Activated CD4-positive, CD25-positive, alpha-beta regulatory T cell (primary cell): ENCODE results near the gene OR2G3.

ENCODE experiments used
- DNase-seq, 4 experiments: peaks; one replicate each; lab custom pipeline; 2025; lab: John Stamatoyannopoulos, UW

Gene OR2G3

DNA sequence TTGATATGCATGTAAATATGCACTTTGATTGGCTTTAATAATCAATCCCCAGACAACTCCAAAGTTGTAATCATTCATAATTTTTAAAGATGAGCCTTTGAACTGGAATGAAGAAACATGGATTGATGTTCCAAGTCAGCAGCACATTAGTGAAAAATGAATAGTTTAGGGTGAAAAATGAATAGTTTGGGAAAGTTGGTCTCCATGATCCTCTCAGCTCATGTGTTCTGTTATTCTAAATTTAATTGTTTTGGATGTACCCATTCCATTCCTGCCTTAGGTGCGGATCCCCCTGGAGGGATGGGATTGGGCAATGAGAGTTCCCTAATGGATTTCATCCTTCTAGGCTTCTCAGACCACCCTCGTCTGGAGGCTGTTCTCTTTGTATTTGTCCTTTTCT is at the start of gene OR2G3:
Gene OR2G3 (plus strand): TSS at position 301 of the 400 bp plus-strand sequence. CDS start 0 bp downstream, at position 301.
- no peak for DNase-seq

- no peak for DNase-seq
Observed at GRCh38 chr1:247557926-247558674, 47.3 kb upstream of the OR2G3 start.

DNA sequence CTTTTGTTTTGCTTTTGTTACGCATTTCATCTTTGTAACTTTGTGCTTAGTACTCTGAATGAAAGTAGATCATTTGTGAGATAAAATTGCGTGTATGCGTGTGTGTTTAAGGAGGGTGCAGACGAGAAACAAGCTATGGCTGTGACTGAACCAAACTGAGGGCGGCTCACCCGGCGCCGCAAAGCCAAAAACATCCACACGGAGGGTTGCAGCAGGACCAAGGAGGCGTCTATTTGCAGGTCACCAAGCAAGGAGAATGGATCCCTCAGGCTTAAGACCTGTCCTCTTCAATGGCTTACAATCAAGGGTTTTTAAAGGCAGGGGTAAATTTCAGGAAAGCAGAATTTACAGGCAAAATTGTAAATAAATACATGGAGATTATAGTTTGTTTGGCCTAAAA is 43.7 kb upstream of the OR2G3 start:
- no peak for DNase-seq

DNA sequence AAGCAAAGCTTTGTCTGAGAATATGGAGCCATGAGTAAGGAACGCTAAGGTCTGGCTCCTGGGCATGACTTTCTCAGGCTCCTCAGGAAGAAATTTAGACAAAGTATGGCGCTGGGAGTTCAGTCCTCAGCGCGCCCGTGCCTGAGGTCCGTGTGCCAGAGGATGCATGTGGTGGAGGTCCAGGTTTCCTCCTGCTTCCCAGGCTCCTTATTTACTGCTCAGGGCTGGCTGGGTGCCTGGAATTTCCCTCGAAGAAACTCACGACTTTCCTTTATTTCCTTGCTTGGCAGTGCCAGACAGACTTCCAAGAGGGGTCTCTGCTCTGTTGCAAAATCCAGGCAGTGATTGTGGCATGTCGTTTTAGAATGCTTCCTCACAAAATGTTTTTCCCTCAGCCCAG is 43.2 kb upstream of the OR2G3 start:
- no peak for DNase-seq

DNA sequence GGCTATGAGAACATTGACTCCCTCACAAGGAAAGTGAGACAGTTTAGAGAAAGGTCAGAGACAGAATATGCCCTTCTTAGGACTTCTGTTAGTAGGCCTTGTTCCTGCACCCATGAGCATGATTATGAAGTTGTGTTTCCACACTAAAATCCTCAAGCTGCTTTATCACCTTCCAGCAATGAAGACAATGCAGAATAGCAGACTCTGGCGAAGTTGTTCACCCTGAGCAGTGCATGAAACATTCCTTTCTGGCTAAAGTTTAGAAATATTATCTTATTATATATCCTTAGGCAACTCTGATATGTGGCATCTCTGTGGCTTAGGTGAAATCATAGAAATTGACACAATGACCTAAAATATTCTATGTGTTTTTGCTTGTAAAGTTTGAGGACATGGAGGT is 31.1 kb upstream of the OR2G3 start:
- no peak for DNase-seq

- DNase-seq: no peak
Observed at GRCh38 chr1:247574664-247575063, 30.7 kb upstream of the OR2G3 start.

DNA sequence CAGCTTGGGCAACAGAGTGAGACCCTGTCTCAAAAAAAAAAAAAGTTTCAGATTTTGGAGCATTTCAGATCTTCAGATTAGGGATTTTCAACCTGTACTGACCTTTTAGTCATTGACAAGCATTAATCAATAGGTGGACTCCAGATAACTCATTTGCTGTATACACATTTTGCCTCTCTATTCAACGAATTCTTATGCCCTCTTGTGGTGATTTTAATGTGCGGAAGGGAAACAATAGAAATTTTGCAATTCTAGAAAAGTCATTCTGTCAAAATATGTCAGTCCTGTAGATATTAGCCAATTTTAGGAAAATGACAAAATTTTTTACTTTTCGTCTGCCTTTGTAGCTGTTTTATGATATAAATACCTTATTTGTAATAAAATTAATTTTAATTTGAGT is 28.9 kb upstream of the OR2G3 start:
- DNase-seq: no peak

DNA sequence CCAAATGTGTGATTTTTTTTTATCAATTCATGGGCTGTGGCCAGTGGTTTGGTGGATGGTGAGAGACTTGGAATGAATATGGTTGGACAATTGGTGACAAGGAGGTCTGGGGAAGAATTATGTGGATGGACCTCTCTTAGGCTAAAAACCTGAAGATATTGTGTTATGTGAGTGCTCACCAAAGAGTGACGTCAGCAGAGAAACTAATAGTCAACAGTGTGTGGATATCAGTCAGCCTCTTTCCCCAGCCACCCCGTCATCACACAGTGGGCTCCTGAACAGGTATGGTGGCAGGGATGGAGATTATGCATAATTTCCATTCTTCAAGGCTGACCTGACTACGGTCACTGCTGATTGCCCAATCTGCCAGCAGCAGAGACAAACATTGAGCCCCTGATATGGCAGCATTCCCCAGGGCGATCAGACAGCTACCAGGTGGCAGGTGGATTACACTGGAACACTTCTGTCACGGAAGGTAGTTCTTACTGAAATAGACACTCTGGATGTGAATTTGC is 26.4 kb upstream of the OR2G3 start:
- DNase-seq: no peak

GRCh38 chr1:247588060-247588459 is 17.3 kb upstream of the OR2G3 start, which contains the start of gene OR2G2:
TSS of gene OR2G2 (plus strand) at chr1:247588360. CDS start at chr1:247588360, 0 bp downstream.
- DNase-seq: no peak

DNA sequence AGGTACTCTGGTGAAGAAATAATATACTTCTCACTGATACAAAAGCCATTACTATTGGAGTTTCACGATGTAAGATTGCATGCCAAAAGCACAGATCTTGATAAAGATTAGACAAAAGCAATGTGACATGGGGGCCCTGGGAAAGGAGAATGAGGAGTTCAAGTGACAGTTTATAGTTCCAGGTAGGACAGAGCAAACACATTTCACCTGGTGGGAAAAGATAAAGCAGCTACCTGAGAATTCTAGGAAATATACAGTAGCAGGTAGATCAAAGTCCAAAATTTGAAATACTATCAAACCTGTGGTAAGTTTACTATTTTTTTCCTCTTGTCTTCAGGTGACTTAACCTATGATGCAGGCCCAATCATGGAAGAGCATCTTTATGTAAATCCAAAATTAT is 8.0 kb downstream of the OR2G3 start:
- no peak for DNase-seq

DNA sequence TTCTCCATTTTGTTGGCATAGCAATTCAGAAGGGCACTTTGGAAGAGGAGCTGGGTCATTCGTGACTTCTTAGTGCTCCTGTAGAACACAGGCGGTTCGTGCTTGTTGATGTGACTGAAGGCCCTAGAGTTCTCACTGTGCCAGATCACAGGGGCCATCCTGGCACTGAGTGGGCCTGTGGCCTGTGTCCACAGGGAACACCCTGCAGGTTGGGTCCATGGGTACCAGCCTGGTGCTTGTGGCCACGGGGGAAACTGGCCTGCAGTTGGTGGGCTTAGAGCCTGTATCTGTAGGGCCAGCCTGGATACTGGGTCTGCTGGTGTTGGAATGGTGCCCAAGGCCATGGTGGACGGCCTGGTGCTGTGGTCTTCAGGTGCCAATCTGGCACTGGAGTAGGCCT is 9.2 kb downstream of the OR2G3 start:
- DNase-seq: no peak

GRCh38 chr1:247627951-247628350 is 22.6 kb downstream of the OR2G3 start:
- DNase-seq: no peak

DNA sequence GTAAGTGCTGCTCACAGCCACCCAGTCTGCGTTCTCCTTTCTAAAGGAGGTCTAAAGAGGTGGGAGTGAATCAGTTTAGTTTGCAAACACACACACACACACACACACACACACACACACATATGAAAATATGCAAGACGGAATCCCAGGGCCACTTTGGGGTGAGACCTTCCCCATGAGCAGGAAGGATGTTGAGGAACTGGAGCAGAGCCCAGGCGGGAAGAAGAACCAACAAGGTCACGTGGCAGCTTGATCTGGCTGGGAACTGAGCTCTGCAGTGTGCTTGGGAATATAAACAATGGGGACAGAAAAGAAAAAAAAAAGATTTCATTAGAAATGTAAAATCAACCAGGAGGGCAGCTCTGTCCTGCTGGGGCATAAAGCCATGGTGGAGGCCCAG is 32.6 kb downstream of the OR2G3 start:
- no peak for DNase-seq

GRCh38 chr1:247638781-247639180 is 33.4 kb downstream of the OR2G3 start:
- DNase-seq: no peak

DNA sequence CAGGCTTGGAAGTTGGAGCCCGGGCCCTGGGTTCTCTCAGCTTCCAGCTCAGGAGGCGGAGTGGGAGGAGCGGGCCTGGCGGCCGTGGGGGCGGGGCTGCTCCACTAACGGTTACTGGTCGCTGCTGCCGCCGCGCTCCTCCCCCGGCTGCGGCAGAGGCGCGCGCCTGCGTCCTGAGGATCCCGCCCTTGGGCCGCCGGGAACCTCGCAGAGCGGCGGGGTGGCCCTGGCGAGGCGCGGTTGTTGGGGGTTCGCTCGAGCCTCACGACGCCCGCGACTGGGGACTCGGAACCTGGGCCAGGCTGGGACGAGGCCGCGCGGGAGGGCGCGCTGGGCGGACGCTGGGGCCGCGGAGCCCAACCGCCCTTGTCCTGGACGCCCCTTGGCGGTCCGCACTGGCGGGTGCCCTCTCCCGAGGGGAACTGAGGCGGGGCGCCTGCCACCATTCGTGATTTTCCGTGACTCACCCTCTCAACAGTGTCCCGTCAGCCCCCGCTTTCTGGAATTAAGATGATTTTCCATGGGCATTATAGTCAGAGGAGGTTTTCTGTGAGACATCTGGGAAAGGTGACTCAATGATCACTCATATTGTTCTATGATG is 34.1 kb downstream of the OR2G3 start:
- no peak for DNase-seq

GRCh38 chr1:247642742-247643141 is 37.4 kb downstream of the OR2G3 start:
- no peak for DNase-seq

- DNase-seq: no peak
Observed at GRCh38 chr1:247646867-247647266, 41.5 kb downstream of the OR2G3 start.

GRCh38 chr1:247647864-247648263 is 42.5 kb downstream of the OR2G3 start:
- DNase-seq: no peak

- no peak for DNase-seq
Observed at GRCh38 chr1:247653040-247653439, 47.7 kb downstream of the OR2G3 start.
